Measurements from ENCODE around the gene TMC8.

- TF ChIP-seq POLR2A (IDR thresholded peaks at IDR 0.05) = no peak
- TF ChIP-seq, protein P1, sequence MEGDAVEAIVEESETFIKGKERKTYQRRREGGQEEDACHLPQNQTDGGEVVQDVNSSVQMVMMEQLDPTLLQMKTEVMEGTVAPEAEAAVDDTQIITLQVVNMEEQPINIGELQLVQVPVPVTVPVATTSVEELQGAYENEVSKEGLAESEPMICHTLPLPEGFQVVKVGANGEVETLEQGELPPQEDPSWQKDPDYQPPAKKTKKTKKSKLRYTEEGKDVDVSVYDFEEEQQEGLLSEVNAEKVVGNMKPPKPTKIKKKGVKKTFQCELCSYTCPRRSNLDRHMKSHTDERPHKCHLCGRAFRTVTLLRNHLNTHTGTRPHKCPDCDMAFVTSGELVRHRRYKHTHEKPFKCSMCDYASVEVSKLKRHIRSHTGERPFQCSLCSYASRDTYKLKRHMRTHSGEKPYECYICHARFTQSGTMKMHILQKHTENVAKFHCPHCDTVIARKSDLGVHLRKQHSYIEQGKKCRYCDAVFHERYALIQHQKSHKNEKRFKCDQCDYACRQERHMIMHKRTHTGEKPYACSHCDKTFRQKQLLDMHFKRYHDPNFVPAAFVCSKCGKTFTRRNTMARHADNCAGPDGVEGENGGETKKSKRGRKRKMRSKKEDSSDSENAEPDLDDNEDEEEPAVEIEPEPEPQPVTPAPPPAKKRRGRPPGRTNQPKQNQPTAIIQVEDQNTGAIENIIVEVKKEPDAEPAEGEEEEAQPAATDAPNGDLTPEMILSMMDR (IDR thresholded peaks at IDR 0.05) = no peak
- TF ChIP-seq POLR2AphosphoS5 (IDR thresholded peaks at IDR 0.05) = no peak
These were observed 19.4 kb upstream of the TMC8 start for GRCh38 chr17:78111016-78111726.
